Hepatocyte (in vitro differentiated cells): ENCODE measurements around the gene B4GALT4. TPM values are rescaled to one million over a fixed set of nuclear protein-coding genes. Genes with fewer than 3 reads are reported as not detected.

ENCODE experiments used
- DNase-seq: peaks from one replicate; pipeline ENCODE4 v3.0.0-alpha.2; 2016; ENCODE audit warnings: low spot score
- H2AFZ ChIP-seq: fragments of 200-600 bp; sonication (generic); 2 replicates; pipeline ENCODE4 v1.6.0; 2016; ENCODE audit warnings: antibody characterized with exemption, mild to moderate bottlenecking
- H3K27ac ChIP-seq: fragments of 200-600 bp; sonication (generic); 2 replicates; pipeline ENCODE4 v1.5.1; 2016; ENCODE audit warnings: mild to moderate bottlenecking
- H3K27me3 ChIP-seq: fragments of 200-600 bp; sonication (generic); 2 replicates; pipeline ENCODE4 v1.6.1; 2016
- H3K36me3 ChIP-seq: fragments of 200-600 bp; sonication (generic); replicated peaks from 2 replicates; pipeline ENCODE4 v1.5.1; 2016; ENCODE audit warnings: low read depth; ENCODE audit not compliant: insufficient read depth
- H3K4me1 ChIP-seq: fragments of 200-600 bp; sonication (generic); 2 replicates; pipeline ENCODE4 v1.5.1; 2016; ENCODE audit warnings: mild to moderate bottlenecking, moderate library complexity; ENCODE audit not compliant: insufficient read depth
- H3K4me2 ChIP-seq: fragments of 200-600 bp; sonication (generic); 2 replicates; pipeline ENCODE4 v1.6.0; 2016
- H3K4me3 ChIP-seq: fragments of 200-600 bp; sonication (generic); 2 replicates; pipeline ENCODE4 v1.5.1; 2016; ENCODE audit warnings: mild to moderate bottlenecking
- H3K79me2 ChIP-seq: fragments of 200-600 bp; sonication (generic); 2 replicates; pipeline ENCODE4 v1.6.0; 2017; ENCODE audit warnings: mild to moderate bottlenecking
- H3K9me2 ChIP-seq: fragments of 200-600 bp; sonication (generic); replicated peaks from 2 replicates; pipeline ENCODE4 v1.6.0; 2017; ENCODE audit warnings: mild to moderate bottlenecking; ENCODE audit not compliant: insufficient read depth
- H3K9me3 ChIP-seq: fragments of 200-600 bp; sonication (generic); 2 replicates; pipeline ENCODE4 v1.5.1; 2016; ENCODE audit warnings: low read depth, mild to moderate bottlenecking
- H4K20me1 ChIP-seq: fragments of 200-600 bp; sonication (generic); 2 replicates; pipeline ENCODE4 v1.6.0; 2016; ENCODE audit warnings: mild to moderate bottlenecking; ENCODE audit not compliant: insufficient read depth, poor library complexity, severe bottlenecking
- EZH2 ChIP-seq: fragments of 200-600 bp; sonication (generic); IDR thresholded peaks from 2 replicates; pipeline ENCODE4 v1.6.1; 2016; ENCODE audit warnings: antibody characterized with exemption, mild to moderate bottlenecking, borderline replicate concordance
- EZH2phosphoT487 ChIP-seq: fragments of 200-600 bp; sonication (generic); IDR thresholded peaks from one replicate; pipeline ENCODE4 v1.6.1; 2018; ENCODE audit warnings: antibody characterized with exemption, mild to moderate bottlenecking, low read depth, moderate library complexity; ENCODE audit not compliant: unreplicated experiment, severe bottlenecking
- WGBS: methylation state at CpG from one replicate; pipeline ENCODE4 v1.1.6; 2016; ENCODE audit warnings: low lambda C conversion rate; ENCODE audit errors: missing lambda C conversion rate; 5-methylcytosine and 5-hydroxymethylcytosine counted together
- polyA plus RNA-seq: library from polyadenylated mRNA; unstranded; fragments of >200 nt; fragmentation: Nextera tagmentation; extraction: Ambion mirVana; gene quantifications from 2 replicates; pipeline ENCODE4 v1.2.1, GENCODE V29; 2016
- total RNA-seq: library from RNA; depleted of rRNA; stranded (reverse); fragments of >200 nt; gene quantifications from 2 replicates; pipeline ENCODE4 v1.2.3, GENCODE V29; 2014
- TF ChIP-seq, protein P1 (sequence below): fragments of 200-600 bp; sonication (generic); IDR thresholded peaks from 2 replicates; pipeline ENCODE4 v1.5.1; 2016; ENCODE audit warnings: antibody characterized with exemption, mild to moderate bottlenecking; ENCODE audit not compliant: poor library complexity

Gene B4GALT4
- total and polyA plus RNA-seq, 2 experiments from 2014 or later, result 54.0 to 55.7 TPM

DNA sequence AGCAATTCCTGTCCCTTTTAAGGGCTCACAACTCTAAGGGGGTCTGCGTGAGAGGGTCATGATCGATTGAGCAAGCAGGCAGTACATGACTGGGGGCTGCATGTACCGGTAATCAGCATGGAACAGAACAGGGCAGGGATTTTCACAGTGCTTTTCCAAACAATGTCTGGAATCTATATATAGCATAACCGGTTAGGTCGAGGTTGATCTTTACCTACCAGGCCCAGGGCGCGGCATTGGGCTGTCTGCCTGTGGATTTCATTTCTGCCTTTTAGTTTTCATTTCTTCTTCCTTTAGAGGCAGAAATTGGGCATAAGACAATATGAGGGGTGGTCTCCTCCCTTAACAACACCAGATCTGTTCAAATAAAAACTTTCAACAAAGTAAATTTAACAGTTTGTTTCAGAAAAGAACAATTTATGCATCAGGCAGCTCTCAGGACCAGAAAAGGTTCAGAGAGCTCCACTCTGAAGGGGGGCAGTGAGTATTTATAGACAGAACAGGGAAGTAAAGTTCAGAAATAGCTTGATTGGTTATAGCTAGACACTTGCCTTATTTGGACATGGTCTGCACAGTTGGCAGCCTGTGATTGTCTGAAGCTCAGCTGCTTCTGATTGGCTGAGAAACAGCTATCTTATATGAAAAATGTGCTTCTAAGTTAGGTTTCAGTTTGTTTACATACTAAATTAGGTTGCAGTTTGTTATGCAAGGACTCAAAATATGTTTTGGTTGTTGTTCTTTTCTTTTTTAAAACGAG, 17.2 kb upstream of the B4GALT4 start:
- no peak for DNase-seq
- TF ChIP-seq EZH2, result no peak
- TF ChIP-seq, protein P1, sequence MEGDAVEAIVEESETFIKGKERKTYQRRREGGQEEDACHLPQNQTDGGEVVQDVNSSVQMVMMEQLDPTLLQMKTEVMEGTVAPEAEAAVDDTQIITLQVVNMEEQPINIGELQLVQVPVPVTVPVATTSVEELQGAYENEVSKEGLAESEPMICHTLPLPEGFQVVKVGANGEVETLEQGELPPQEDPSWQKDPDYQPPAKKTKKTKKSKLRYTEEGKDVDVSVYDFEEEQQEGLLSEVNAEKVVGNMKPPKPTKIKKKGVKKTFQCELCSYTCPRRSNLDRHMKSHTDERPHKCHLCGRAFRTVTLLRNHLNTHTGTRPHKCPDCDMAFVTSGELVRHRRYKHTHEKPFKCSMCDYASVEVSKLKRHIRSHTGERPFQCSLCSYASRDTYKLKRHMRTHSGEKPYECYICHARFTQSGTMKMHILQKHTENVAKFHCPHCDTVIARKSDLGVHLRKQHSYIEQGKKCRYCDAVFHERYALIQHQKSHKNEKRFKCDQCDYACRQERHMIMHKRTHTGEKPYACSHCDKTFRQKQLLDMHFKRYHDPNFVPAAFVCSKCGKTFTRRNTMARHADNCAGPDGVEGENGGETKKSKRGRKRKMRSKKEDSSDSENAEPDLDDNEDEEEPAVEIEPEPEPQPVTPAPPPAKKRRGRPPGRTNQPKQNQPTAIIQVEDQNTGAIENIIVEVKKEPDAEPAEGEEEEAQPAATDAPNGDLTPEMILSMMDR, result no peak
- no peak for TF ChIP-seq EZH2phosphoT487

DNA sequence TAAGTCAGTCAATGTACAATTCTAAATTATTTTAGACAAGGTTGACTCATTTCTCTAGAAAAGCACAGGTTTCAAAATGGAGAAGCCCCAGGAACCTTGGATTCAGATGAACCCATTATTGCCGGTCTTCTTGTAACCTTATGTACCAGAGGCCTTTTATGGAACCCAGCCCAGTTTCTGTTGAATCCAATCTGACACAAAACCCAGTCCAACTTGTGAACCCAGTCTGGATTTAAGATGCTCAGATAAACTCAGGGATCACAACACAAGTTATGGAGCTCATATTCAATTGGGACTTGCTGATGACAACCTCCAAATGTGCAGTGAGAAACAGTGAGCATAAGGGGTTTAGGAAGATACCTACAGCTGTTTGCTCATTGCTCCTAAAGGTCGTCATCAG, 16.4 kb upstream of the B4GALT4 start:
- H3K9me2 ChIP-seq, result no peaks in the 10 kb centered on the region
- 81% methylated on average over 2 of the region's 2 CpGs for WGBS
- H2AFZ ChIP-seq, result peak overlapping the region; percentile 3
- no peaks in the 10 kb centered on the region for H3K9me3 ChIP-seq
- H3K4me1 ChIP-seq, result peaks cover 6% of the 10 kb centered on the region
- no peaks in the 10 kb centered on the region for H4K20me1 ChIP-seq
- TF ChIP-seq EZH2phosphoT487 (no peak), EZH2 (no peak)
- no peak for DNase-seq
- no peaks in the 10 kb centered on the region for H3K36me3 ChIP-seq
- H3K27ac ChIP-seq, result peak overlapping the region; percentile 77
- no peaks in the 10 kb centered on the region for H3K79me2 ChIP-seq
- no peaks in the 10 kb centered on the region for H3K27me3 ChIP-seq
- H3K4me2 ChIP-seq, result no peak overlapping the region
- H3K4me3 ChIP-seq, result no peak overlapping the region

More for the DNA sequence above, 17.2 kb upstream of the B4GALT4 start:
- Histone ChIP-seq H2AFZ (peak overlapping the region; percentile 21), H3K36me3 (no peaks in the 10 kb centered on the region), H3K9me2 (no peaks in the 10 kb centered on the region), H3K27ac (peak overlapping the region; percentile 77), H3K4me1 (peaks cover 6% of the 10 kb centered on the region), H3K79me2 (no peaks in the 10 kb centered on the region), H3K27me3 (no peaks in the 10 kb centered on the region), H4K20me1 (no peaks in the 10 kb centered on the region), H3K4me2 (no peak overlapping the region), H3K4me3 (no peak overlapping the region), H3K9me3 (no peaks in the 10 kb centered on the region)
- 81% methylated on average over 8 of the region's 8 CpGs for WGBS

DNA sequence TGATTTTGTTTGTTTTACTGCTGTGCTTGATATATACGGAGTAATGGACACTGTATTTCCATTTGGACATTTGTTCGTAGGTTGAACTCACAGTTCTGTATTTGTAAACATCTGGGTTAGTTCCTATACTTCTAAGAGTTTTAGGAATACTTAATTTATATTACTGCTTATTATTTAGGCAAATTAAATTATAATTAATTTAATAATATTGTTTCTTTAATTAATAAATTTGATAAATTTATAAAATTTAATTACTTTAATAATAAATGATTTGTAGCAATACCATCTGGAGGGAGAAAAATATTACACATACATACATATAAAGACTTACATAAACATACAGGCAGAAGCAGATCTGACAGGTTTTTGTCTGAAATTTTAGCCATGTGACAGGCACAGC, 14.5 kb upstream of the B4GALT4 start:
- TF ChIP-seq EZH2phosphoT487, result no peak
- no peak for TF ChIP-seq EZH2
- TF ChIP-seq, protein P1, result no peak
- H3K4me1 ChIP-seq, result peaks cover 6% of the 10 kb centered on the region
- no peak overlapping the region for H3K4me2 ChIP-seq
- WGBS, result 92% methylated on average over 2 of the region's 2 CpGs
- H3K27ac ChIP-seq, result no peak overlapping the region
- H3K36me3 ChIP-seq, result no peaks in the 10 kb centered on the region
- H4K20me1 ChIP-seq, result no peaks in the 10 kb centered on the region
- no peak overlapping the region for H2AFZ ChIP-seq
- H3K4me3 ChIP-seq, result no peak overlapping the region
- DNase-seq, result no peak
- no peaks in the 10 kb centered on the region for H3K9me2 ChIP-seq
- no peaks in the 10 kb centered on the region for H3K27me3 ChIP-seq
- no peaks in the 10 kb centered on the region for H3K9me3 ChIP-seq
- no peaks in the 10 kb centered on the region for H3K79me2 ChIP-seq

DNA sequence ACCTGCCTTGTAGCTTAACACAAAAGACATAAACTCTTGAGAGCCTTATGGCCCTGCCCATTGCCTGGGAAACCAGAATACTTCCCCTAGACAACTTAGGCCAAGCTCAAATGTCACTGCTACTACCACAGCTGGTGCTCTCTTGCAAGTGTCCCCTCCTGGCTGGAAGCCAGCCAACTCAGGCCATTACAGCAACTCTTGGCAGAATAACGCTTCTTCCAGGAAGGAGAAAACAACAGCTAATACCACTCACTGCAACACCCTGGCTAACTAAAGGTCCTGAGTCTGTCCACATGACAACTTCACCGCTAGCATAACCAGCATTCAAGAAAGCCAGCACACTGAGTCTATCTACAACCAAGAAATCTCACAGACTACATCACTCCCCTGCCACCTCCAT, 5.1 kb upstream of the B4GALT4 start:
- no peak overlapping the region for H3K4me3 ChIP-seq
- no peaks in the 10 kb centered on the region for H3K36me3 ChIP-seq
- no peaks in the 10 kb centered on the region for H3K9me3 ChIP-seq
- no peaks in the 10 kb centered on the region for H3K27me3 ChIP-seq
- DNase-seq, result no peak
- H3K27ac ChIP-seq, result no peak overlapping the region
- H3K79me2 ChIP-seq, result no peaks in the 10 kb centered on the region
- H3K4me2 ChIP-seq, result no peak overlapping the region
- TF ChIP-seq, protein P1, result no peak
- no peak for TF ChIP-seq EZH2phosphoT487
- no peak overlapping the region for H2AFZ ChIP-seq
- H4K20me1 ChIP-seq, result no peaks in the 10 kb centered on the region
- no peaks in the 10 kb centered on the region for H3K4me1 ChIP-seq
- no peaks in the 10 kb centered on the region for H3K9me2 ChIP-seq
- WGBS, result 81% methylated on average over 2 of the region's 2 CpGs
